ENCODE measurements around the gene AGPAT2.
A peak's percentile ranks its signal among the peaks of the same experiment; 100 is the strongest.
"Not testable (repeated sequence)": the region's sequence is repeated elsewhere in the genome, so short reads cannot be mapped to it uniquely, and the experiment has no call there.

The AGPAT2 gene

GRCh38 chr9:136645352-136645902 is 41.8 kb downstream of the AGPAT2 start:
- DNase-seq (ENCODE audit: low read depth, low spot score), result no peak

DNA sequence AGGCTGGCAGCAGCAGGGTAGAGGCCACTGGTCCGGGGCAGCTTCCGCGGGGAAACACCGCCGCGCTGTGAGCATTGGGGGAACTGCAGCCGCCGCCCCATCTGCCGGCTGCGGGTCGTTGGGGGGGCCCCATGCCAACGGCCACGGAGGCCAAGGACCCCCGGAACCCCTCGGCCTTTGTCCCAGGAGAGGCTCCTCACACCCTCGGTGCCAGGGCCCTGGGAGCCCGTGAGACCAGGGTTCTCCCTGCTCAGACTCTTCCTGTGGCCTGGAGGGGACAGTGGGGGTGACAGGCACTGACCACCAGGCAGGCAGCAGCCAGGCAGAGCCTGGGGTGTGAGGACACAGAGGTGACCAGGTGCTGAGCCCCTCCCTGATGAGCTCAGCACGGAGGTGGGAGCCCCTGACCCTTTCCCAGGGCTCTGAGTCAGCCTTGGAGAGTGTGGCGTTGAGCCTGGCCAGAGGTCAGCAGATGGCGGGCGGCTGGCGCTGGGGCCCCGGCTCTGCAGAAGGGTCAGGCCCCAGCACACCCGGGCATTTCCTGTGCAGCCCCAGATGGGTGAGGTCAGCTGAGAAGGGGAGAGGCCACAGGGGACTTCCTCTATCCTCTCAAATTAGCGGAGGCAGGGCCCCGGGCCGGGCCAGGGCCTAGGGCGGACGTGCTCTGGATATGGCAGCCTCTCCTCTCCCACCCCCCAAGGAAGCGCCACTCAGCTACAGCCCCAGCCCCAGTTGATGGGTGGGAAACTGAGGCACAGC is 42.5 kb downstream of the AGPAT2 start:
- DNase-seq (ENCODE audit: low read depth, low spot score), result peak; percentile 63

DNA sequence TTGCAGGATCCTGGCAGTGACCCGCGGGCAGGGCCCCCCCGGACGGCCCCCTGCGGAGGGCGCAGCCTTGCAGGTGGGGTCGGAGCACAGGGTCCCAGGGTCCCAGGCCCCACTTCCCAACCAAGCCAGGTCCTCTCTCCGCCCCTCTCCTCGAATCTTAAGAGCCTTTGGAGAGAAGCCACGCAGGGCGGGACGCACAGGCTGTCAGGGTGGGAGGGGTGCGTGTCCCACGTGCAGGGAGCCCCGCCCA is 43.0 kb downstream of the AGPAT2 start:
- DNase-seq (ENCODE audit: low read depth, low spot score), result no peak

DNA sequence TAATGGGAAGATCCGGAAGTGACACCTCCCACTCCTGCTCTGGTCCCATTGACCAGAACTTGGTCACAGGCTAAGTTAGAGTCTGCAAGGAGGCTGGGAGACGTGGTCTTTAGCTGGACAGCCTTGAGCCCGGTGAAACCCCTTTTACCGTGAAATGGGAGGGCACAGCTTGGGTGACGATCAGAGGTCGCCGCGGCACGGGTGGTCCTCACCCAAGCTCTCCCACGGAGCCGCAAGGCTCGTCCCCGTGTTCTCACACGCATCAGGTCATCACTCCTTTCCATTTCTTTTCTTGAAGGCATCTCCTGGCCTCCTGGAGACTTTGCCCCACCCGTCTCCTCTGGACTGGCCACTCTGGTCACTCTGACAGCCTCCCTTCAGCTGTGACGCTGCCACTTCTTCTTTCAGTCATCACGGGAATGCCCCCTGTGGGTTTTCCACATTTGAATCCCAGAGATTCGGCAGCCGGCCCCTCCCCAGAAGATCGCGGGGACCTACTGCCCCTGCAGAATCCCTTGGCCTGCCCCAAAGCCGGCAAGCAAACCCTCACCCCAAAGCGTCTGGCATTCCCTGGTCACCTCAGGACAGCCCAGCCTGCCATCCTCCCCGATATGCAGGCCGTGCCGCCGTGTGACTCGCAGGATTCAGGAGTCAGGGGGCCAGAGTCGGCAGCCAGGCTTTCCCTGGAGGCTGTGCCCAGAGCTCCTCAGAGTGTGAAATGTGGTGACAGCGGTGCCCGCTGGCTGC is 43.5 kb downstream of the AGPAT2 start:
- DNase-seq (ENCODE audit: low read depth, low spot score), result no peak

- DNase-seq (ENCODE audit: low read depth, low spot score), result no peak
Observed at GRCh38 chr9:136642439-136642921, 44.8 kb downstream of the AGPAT2 start.

DNA sequence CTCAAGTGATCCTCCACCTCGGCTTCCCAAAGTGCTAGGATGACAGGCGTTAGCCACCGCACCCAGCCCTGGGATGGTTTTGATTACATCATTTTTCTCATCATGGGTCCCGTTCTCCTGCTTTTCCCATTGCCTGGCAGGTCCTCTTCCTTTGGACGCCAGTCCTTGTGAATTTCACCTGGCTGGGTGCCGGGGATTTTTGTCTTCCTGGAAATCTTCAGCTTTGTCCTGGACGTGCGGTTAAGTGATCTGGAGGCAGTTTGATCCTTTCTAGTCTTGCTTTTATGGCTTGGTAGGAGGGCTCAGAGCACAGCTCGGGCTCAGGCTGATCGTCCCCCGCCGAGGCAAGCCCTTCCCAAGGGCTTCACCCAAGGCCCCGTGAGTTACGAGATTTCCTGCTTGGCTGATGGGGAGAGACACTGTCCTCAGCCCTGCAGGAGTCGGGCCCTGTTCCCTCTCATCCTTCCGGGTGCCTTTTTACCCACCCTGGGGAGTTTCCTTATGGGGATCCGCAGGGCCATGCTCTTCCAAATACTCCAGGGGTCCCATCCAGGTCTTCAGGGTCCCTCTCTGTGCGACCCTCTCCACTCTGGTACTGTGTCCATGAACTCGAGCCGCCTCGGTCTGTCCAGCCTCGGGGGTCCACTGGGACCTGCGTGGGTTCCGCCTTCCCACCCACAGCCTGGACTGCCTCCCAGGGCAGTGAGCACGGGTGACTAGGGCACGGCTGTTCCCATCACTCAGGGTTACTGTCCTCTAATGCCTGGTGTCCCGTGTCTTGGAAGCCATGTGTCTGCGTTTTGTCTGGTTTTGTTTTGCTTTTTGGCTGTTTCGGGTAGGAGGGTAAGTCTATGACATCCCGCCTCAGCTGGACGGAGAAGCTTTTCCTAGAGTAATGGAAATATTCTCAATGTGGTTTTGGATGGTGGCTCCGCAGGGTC is 46.8 kb downstream of the AGPAT2 start:
- no peak for DNase-seq (ENCODE audit: low read depth, low spot score)

DNA sequence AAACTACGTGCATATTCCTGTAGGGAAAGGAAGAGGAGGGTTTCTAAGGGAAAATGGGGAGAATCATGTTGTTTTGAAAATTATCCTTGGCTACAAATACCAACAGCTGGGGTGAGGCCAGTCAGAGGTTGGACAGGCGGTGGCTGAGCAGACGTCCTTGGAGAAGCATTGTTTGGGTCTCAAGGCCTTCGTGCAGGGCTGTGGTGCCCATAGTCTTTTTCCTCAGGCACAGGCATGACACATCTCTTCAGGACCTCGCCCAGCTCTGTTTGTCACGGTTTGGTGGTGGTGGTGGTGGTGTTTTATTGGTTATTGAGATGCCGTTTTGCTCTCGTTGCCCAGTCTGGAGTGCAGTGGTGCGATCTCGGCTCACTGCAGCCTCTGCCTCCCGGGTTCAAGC is 52.4 kb downstream of the AGPAT2 start:
- DNase-seq (ENCODE audit: low read depth, low spot score), result no peak

DNA sequence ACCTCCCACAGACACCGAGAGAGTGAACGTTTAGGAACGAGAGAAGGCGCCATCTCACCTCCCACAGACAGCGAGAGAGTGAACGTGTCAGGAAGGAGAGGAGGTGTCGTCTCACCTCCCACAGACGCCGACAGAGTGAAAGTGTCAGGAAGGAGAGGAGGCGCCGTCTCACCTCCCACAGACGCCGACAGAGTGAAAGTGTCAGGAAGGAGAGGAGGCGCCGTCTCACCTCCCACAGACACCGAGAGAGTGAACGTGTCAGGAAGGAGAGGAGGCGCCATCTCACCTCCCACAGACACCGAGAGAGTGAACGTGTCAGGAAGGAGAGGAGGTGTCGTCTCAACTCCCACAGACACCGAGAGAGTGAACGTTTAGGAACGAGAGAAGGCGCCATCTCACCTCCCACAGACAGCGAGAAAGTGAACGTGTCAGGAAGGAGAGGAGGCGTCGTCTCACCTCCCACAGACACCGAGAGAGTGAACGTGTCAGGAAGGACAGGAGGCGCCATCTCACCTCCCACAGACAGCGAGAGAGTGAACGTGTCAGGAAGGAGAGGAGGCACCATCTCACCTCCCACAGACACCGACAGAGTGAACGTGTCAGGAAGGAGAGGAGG is 54.7 kb downstream of the AGPAT2 start:
- not testable (repeated sequence) for DNase-seq (ENCODE audit: low read depth, low spot score)

DNA sequence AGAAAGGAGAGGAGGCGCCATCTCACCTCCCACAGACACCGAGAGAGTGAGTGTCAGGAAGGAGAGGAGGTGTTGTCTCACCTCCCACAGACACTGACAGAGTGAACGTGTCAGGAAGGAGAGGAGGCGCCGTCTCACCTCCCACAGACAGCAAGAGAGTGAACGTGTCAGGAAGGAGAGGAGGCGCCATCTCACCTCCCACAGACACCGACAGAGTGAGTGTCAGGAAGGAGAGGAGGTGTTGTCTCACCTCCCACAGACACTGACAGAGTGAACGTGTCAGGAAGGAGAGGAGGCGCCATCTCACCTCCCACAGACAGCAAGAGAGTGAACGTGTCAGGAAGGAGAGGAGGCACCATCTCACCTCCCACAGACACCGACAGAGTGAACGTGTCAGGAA is 55.2 kb downstream of the AGPAT2 start:
- DNase-seq (ENCODE audit: low read depth, low spot score), result not testable (repeated sequence)

- peak; percentile 83 for DNase-seq (ENCODE audit: low read depth, low spot score)
Observed at GRCh38 chr9:136631038-136632000, 55.9 kb downstream of the AGPAT2 start.

DNA sequence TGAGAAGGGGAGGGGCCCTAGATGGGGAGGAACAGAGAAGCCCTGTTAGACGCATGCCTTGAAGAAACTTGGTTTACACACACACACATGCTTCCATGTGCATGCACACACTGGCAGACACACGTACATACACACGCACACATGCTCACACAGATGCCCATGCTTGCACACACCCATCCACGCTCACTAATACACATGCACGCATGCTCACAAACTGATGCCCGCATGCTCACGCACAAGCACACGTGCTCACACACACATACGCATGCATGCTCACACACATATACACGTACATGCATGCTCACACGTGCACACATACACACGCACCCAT is 56.6 kb downstream of the AGPAT2 start:
- DNase-seq (ENCODE audit: low read depth, low spot score), result no peak

GRCh38 chr9:136629879-136630661 is 57.2 kb downstream of the AGPAT2 start:
- DNase-seq (ENCODE audit: low read depth, low spot score), result peak; percentile 87

DNA sequence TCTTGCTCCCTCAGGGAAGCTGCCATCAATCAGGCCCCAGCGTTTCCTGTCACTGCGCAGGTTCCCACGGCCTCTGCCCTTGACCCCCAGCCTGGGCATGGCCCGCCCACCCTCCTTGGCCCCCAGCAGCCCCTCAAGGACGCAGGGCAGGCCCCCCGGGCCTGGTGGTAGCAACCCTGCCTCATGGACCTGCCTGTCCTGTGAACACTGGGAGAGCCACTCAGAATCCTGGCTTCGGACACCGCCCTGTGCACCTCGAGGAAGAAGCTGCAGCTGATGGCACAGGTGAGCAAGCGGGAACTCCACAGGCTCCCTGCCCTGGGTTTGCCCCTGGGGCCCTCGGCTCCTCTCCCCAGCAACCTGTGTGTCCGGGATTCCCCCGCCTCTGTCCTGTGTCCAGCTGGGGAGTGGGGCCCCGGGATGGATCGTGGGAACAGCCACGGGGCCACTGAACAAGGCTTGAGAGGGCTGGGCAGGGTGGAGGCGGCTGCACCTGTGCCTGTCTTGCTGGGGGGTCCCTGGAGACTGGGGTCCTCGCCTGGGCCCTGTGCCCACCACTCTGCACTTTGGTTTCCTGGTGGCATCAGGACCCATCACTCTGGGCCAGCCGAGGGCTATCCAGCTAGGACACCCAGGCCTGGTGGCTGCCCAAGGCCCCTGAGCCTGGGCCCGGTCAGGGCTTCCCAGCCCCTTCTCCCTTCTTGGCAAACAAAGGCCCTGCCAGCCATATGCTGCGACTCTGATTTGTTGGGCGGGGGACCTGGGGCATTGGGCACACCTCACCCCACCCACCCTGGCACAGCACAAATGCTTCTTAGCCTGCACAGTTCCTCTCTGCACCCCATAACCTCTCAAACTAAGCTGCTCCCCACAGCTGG is 58.0 kb downstream of the AGPAT2 start:
- no peak for DNase-seq (ENCODE audit: low read depth, low spot score)

DNA sequence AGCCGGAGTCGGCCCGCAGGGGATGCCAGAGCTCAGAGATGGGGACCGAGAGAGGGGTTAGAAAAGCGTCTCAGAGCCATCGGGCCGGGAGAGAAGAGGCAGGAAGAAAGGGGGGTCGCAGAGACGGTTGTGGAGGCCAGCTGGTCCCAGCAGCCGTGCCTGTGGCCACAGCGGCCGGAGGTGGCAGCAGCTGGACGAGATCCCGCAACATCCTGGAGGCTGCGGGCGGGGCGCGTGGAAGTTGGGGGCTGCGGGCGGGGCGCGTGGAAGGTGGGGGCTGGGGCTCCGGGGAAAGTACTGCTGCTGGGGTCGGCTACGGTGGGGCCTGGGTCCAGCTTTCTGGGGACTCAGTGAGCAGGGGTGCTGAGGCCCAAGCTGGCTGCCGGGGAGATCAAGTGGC is 59.0 kb downstream of the AGPAT2 start:
- no peak for DNase-seq (ENCODE audit: low read depth, low spot score)

- DNase-seq (ENCODE audit: low read depth, low spot score), result no peak
Observed at GRCh38 chr9:136627703-136628102, 59.6 kb downstream of the AGPAT2 start.

GRCh38 chr9:136626740-136627642 is 60.3 kb downstream of the AGPAT2 start:
- DNase-seq (ENCODE audit: low read depth, low spot score), result no peak

DNA sequence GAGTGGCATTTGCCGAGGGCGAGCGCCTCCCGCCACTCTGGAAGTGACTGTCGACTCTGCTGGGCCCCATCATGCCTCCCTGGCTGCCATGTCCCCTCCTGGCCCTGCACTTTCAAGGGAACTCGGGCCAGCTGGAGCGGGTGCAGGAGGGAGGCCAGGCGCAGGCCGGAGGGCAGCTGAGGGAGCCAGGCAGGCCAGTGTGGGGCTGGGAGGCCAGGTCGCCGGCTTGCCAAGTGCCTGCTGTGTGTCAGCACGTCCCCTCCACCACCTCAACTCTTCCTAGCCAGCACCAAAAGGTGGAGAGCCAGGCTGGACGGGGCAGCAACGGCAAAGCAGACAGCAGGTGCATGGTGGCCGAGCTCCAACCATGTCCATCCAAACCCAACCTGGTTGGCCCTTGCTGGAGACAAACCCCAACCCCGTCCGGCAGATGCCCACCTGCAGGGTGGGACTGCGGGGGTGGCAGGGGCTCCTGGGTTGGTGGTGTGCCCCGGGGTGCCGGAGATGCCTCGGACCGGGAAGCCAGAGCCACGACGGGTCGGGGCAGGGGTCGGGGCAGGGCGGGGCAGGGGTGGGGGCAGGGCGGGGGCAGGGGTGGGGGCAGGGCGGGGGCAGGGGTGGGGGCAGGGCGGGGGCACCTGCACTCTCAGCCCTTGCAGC is 61.1 kb downstream of the AGPAT2 start:
- DNase-seq (ENCODE audit: low read depth, low spot score), result no peak

Data from ELF-1 (cell line).